Prostate gland (tissue), 2 donors: Measurements from ENCODE around the gene CCDC127. TPM values are rescaled to one million over a fixed set of nuclear protein-coding genes. Genes with fewer than 3 reads are reported as not detected.
"Not testable (repeated sequence)": the region's sequence is repeated elsewhere in the genome, so short reads cannot be mapped to it uniquely, and the experiment has no call there.

Source experiments
- DNase-seq: peaks from one replicate; pipeline ENCODE4 v3.0.0-alpha.2; 2019; ENCODE audit warnings: low spot score
- H3K27ac ChIP-seq, 2 donors: fragments of 200-600 bp; sonication (generic); 2 replicates each; pipeline ENCODE4 v1.5.1; 2017 to 2019
- H3K27me3 ChIP-seq: fragments of 200-600 bp; sonication (generic); replicated peaks from 2 replicates; pipeline ENCODE4 v1.5.1; 2019; ENCODE audit not compliant: insufficient read depth
- H3K36me3 ChIP-seq, 2 donors: fragments of 200-600 bp; sonication (generic); 1 replicate in 1 of 2; 2 replicates in 1 of 2; pipeline versions ENCODE4 v1.5.1 to v1.8.1; 2017 to 2019
- H3K4me1 ChIP-seq: fragments of 200-600 bp; sonication (generic); replicated peaks from 2 replicates; pipeline ENCODE4 v1.5.1; 2019
- H3K4me3 ChIP-seq, 2 donors: fragments of 200-600 bp; sonication (generic); 2 replicates each; pipeline ENCODE4 v1.5.1; 2017 to 2019
- H3K9me3 ChIP-seq: fragments of 200-600 bp; sonication (generic); 2 replicates; pipeline ENCODE4 v1.5.1; 2017
- CTCF ChIP-seq, 4 experiments: fragments of 200-600 bp in 2 of 4; fragments of 450-650 bp in 2 of 4; sonication (generic) in 2 of 4; IDR thresholded peaks; 1 replicate in 3 of 4; 2 replicates in 1 of 4; pipeline ENCODE4 v1.5.1; 2016 to 2019; ENCODE audit warnings: antibody characterized with exemption in 4 of 4, mild to moderate bottlenecking in 2 of 4, moderate library complexity in 2 of 4
- POLR2A ChIP-seq: fragments of 450-650 bp; IDR thresholded peaks from one replicate; pipeline ENCODE4 v1.6.1; 2016; ENCODE audit warnings: antibody characterized with exemption, mild to moderate bottlenecking
- POLR2AphosphoS5 ChIP-seq: sonication (generic); formaldehyde crosslinking; IDR thresholded peaks from one replicate; pipeline ENCODE4 v1.6.1; 2017; ENCODE audit warnings: antibody characterized with exemption
- WGBS: methylation state at CpG from one replicate; pipeline ENCODE4 v1.1.5; 2018; 5-methylcytosine and 5-hydroxymethylcytosine counted together
- intact Hi-C: fragments of 100-400 bp; cut with DNase I; formaldehyde crosslinking; loops from one replicate; pipeline ENCODE4 v1.14.2; 2022
- total RNA-seq, 2 donors: library from RNA; depleted of rRNA; stranded (reverse); fragments of >200 nt; gene quantifications; one replicate each; pipeline ENCODE4 v1.1.0, GENCODE V29; 2016

CCDC127 gene
- total RNA-seq, 2 donors from 2014 or later, result 4.7 to 5.2 TPM

GRCh38 chr5:241045-241669, 23.2 kb upstream of the CCDC127 start:
- H3K9me3 ChIP-seq, H3K27ac ChIP-seq, intact Hi-C loops, DNase-seq, H3K4me1 ChIP-seq, H3K27me3 ChIP-seq, H3K36me3 ChIP-seq, H3K4me3 ChIP-seq: not testable (repeated sequence)
- 93% methylated on average over 13 of the region's 13 CpGs for WGBS

DNA sequence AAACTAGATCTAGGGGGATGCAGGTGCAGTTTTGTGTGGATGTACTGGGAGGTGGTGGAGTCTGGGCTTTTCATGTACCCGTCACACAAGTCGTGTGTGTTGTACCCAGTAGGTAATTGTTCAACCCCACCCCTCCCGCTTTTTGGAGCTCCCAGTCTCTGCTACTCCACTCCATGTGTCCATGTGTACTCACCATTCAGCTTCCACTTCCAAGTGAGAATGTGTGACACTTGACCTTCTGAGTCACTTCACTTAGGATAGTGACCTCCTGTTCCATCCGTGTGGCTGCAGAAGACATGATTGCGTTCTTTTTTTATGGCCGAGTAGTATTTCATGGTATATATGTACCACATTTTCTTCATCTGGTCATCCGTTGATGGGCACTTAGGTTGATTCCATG, 22.6 kb upstream of the CCDC127 start:
- H3K9me3 ChIP-seq, H3K4me1 ChIP-seq, DNase-seq, H3K27ac ChIP-seq, H3K4me3 ChIP-seq, H3K36me3 ChIP-seq, intact Hi-C loops, H3K27me3 ChIP-seq: not testable (repeated sequence)
- WGBS, result 98% methylated on average over 7 of the region's 7 CpGs

GRCh38 chr5:237931-238330, 20.0 kb upstream of the CCDC127 start:
- H3K4me1 ChIP-seq, H3K27ac ChIP-seq, H3K9me3 ChIP-seq, intact Hi-C loops, DNase-seq, H3K27me3 ChIP-seq, H3K4me3 ChIP-seq: not testable (repeated sequence)
- 95% methylated on average over 8 of the region's 8 CpGs for WGBS
- peaks cover 4 to 11% of the 10 kb centered on the region in 2 donors for H3K36me3 ChIP-seq

GRCh38 chr5:235527-235926, 17.6 kb upstream of the CCDC127 start:
- H3K27ac ChIP-seq, result not testable (repeated sequence)

GRCh38 chr5:234450-234849, 16.5 kb upstream of the CCDC127 start:
- no peak for DNase-seq
- intact Hi-C loops, result no loop called here
- 88% methylated on average over 8 of the region's 8 CpGs for WGBS
- no peaks in the 10 kb centered on the region for H3K27me3 ChIP-seq
- TF ChIP-seq POLR2AphosphoS5 (no peak), POLR2A (no peak), CTCF (IDR thresholded peaks at IDR 0.05) (no peak)
- peaks cover 4% of the 10 kb centered on the region in 2 donors for H3K36me3 ChIP-seq
- no peaks in the 10 kb centered on the region for H3K9me3 ChIP-seq
- H3K27ac ChIP-seq, result no peak overlapping the region
- H3K4me3 ChIP-seq, result no peak overlapping the region
- H3K4me1 ChIP-seq, result no peaks in the 10 kb centered on the region

More at GRCh38 chr5:235527-235926, 17.6 kb upstream of the CCDC127 start:
- H3K27me3 ChIP-seq, H3K4me1 ChIP-seq, H3K4me3 ChIP-seq, H3K9me3 ChIP-seq, H3K36me3 ChIP-seq, DNase-seq, intact Hi-C loops: not testable (repeated sequence)
- 95% methylated on average over 7 of the region's 9 CpGs for WGBS

DNA sequence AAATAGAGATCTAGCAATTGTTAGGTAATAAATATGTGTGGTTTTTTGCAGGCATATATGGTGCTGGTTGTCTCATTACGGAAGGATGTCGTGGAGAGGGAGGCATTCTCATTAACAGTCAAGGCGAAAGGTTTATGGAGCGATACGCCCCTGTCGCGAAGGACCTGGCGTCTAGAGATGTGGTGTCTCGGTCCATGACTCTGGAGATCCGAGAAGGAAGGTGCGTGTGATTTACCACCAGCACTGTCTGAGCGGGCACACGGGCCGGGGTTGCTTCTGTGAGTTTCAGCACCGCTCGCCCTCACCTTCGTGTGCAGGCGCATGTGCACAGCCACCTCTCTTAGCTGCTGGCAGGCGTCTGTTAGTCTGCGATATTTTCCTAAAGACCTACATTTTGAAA, 15.5 kb upstream of the CCDC127 start:
- H3K4me1 ChIP-seq, intact Hi-C loops, H3K4me3 ChIP-seq, H3K9me3 ChIP-seq, H3K36me3 ChIP-seq, H3K27me3 ChIP-seq, DNase-seq, H3K27ac ChIP-seq: not testable (repeated sequence)
- 93% methylated on average over 20 of the region's 20 CpGs for WGBS

- no peaks in the 10 kb centered on the region for H3K4me1 ChIP-seq
- no peak overlapping the region for H3K27ac ChIP-seq
- no peaks in the 10 kb centered on the region for H3K9me3 ChIP-seq
- 92% methylated on average over 13 of the region's 13 CpGs for WGBS
- H3K4me3 ChIP-seq, result no peak overlapping the region
- no peak for TF ChIP-seq CTCF (IDR thresholded peaks at IDR 0.05)
- TF ChIP-seq POLR2A, result no peak
- TF ChIP-seq POLR2AphosphoS5, result no peak
- H3K27me3 ChIP-seq, result no peaks in the 10 kb centered on the region
- H3K36me3 ChIP-seq, result peaks cover 4% of the 10 kb centered on the region in 2 donors
- DNase-seq, result no peak
- intact Hi-C loops, result no loop called here
These were observed 13.7 kb upstream of the CCDC127 start for GRCh38 chr5:231661-232060.
